C4-2B (cell line): ENCODE measurements around the gene WNT10A.
"Not testable (repeated sequence)": the region's sequence is repeated elsewhere in the genome, so short reads cannot be mapped to it uniquely, and the experiment has no call there.

ENCODE experiments used
- H3K27ac ChIP-seq: fragments of 450-650 bp; 2 replicates; pipeline ENCODE4 v1.5.1; 2017
- CTCF ChIP-seq: fragments of 450-650 bp; conservative IDR thresholded peaks from 2 replicates; pipeline ENCODE4 v1.5.1; 2017; ENCODE audit warnings: mild to moderate bottlenecking
- ZFX ChIP-seq: fragments of 450-650 bp; IDR thresholded peaks from 2 replicates; pipeline ENCODE4 v1.6.1; 2017

WNT10A gene

DNA sequence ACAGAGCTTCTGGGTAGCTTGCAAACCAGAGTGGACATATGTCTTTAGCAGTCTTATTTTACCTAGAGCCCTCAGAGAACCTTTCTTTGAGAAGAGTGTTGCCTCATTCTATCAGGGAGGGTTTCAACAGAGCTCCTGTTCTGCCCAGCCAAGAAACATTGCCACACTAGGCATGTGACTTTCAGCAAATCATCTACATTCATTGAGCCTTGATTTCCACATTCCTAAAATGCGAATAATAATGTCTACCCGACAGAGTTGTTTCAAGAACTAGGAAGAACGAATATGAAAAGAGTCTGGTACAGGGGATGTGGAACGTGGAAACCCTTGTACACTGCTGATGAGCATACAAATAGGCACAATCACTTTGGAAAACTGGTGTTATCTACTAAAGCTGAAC is 41.2 kb upstream of the WNT10A start:
- no peak overlapping the region for H3K27ac ChIP-seq
- TF ChIP-seq CTCF (no peak), ZFX (no peak)

DNA sequence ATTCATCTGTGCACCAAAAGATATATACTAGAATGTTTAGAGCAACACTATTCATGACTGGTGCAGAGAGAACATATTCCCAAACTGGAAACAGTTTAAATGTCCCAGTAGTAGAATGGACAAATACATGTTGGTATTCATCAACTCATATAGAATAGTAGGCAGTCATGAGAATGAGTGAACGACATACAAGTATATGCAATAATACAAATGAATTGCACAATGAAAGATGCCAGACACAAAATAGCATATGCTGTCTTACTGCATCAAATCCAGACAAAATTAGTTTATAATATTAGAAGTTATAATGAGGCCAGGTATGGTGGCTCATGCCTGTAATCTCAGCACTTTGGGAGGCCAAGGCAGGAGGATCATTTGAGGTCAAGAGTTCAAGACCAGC is 40.8 kb upstream of the WNT10A start:
- TF ChIP-seq CTCF (no peak), ZFX (no peak)

DNA sequence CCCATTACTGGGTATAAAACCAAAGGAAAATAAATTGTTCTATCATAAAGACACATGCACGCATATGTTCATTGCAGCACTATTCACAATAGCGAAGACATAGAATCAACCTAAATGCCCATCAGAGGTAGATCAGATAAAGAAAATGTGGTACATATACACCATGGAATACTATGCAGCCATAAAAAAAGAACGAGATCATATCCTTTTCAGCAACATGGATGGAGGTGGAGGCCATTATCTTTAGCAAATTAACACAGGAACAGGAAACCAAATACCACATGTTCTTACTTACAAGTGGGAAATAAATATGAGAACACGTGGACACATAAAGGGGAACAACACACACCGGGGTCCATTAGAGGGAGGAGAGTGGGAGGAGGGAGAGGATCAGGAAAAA is 36.3 kb upstream of the WNT10A start:
- H3K27ac ChIP-seq: not testable (repeated sequence)

More for the DNA sequence above, 40.8 kb upstream of the WNT10A start:
- no peak overlapping the region for H3K27ac ChIP-seq

DNA sequence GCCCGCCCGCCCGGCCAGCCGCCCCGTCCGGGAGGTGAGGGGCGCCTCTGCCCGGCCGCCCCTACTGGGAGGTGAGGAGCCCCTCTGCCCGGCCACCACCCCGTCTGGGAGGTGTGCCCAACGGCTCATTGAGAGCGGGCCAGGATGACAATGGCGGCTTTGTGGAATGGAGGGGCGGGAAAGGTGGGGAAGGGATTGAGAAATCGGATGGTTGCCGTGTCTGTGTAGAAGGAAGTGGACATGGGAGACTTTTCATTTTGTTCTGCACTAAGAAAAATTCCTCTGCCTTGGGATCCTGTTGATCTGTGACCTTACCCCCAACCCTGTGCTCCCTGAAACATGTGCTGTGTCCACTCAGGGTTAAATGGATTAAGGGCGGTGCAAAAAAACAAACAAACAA is 33.7 kb upstream of the WNT10A start:
- H3K27ac ChIP-seq: not testable (repeated sequence)

GRCh38 chr2:218849721-218850120 is 30.9 kb upstream of the WNT10A start:
- no peak for TF ChIP-seq CTCF
- TF ChIP-seq ZFX: no peak
- H3K27ac ChIP-seq: no peak overlapping the region

GRCh38 chr2:218850796-218851195 is 29.9 kb upstream of the WNT10A start:
- TF ChIP-seq ZFX (no peak), CTCF (no peak)
- no peak overlapping the region for H3K27ac ChIP-seq

DNA sequence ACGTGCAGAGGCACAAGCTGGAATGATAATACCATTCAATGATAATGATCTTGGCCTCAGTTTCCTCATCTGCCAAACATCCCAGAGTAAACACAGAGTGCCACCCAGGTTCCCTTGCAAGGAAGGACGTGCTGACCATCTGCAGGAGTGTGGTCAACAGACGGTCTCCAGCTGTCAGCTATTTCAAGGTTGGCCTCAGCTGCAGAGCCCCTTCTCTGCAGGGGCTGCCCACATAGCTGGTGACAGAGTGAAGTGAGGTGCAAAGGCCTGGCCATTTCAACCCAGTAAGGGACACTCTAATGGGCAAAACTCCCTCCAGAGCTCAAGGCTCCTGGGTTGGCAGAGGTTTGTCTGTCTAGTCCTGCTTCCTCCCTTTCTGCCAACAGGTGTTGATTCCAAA is 29.4 kb upstream of the WNT10A start:
- no peak overlapping the region for H3K27ac ChIP-seq

GRCh38 chr2:218852911-218853667 is 27.6 kb upstream of the WNT10A start:
- H3K27ac ChIP-seq: no peak overlapping the region
- TF ChIP-seq ZFX (no peak), CTCF (peak; percentile 83)

More for the DNA sequence above, 29.4 kb upstream of the WNT10A start:
- no peak for TF ChIP-seq ZFX
- TF ChIP-seq CTCF: no peak
